GM23338 (cell line): ENCODE data around the gene ASPSCR1. TPM values are rescaled to one million over a fixed set of nuclear protein-coding genes. Genes with fewer than 3 reads are reported as not detected.

Source experiments
- ATAC-seq: fragments of 200-7000 bp; cut with Tn5 transposase; 3 replicates; pipeline ENCODE4 v1.9.1; 2020
- DNase-seq: peaks from one replicate; pipeline ENCODE4 v3.0.0-alpha.2; 2015; ENCODE audit warnings: low spot score
- H2AFZ ChIP-seq: fragments of 200-600 bp; sonication (generic); 2 replicates; pipeline ENCODE4 v1.8.0; 2016; ENCODE audit warnings: antibody characterized with exemption, mild to moderate bottlenecking, moderate library complexity
- H3F3A ChIP-seq: fragments of 200-600 bp; sonication (generic); replicated peaks from 2 replicates; pipeline ENCODE4 v1.8.0; 2017; ENCODE audit warnings: antibody characterized with exemption, mixed run types, low read depth
- H3K27ac ChIP-seq: fragments of 200-600 bp; sonication (generic); 2 replicates; pipeline ENCODE4 v1.6.1; 2016; ENCODE audit warnings: low read depth
- H3K27me3 ChIP-seq: fragments of 200-600 bp; sonication (generic); 2 replicates; pipeline ENCODE4 v1.8.0; 2016; ENCODE audit warnings: mild to moderate bottlenecking, mixed run types, moderate library complexity; ENCODE audit not compliant: insufficient read depth
- H3K36me3 ChIP-seq: fragments of 200-600 bp; sonication (generic); 2 replicates; pipeline ENCODE4 v1.8.0; 2016; ENCODE audit warnings: mild to moderate bottlenecking; ENCODE audit not compliant: insufficient read depth
- H3K4me1 ChIP-seq: fragments of 200-600 bp; sonication (generic); 2 replicates; pipeline ENCODE4 v1.8.0; 2016; ENCODE audit warnings: mild to moderate bottlenecking, moderate library complexity; ENCODE audit not compliant: insufficient read depth
- H3K4me2 ChIP-seq: fragments of 200-600 bp; sonication (generic); 2 replicates; pipeline ENCODE4 v1.7.1; 2017; ENCODE audit warnings: mixed run types
- H3K4me3 ChIP-seq: fragments of 200-600 bp; sonication (generic); 2 replicates; pipeline ENCODE4 v1.6.1; 2016; ENCODE audit warnings: mixed run types
- H3K79me2 ChIP-seq: fragments of 200-600 bp; sonication (generic); replicated peaks from 2 replicates; pipeline ENCODE4 v1.8.0; 2017; ENCODE audit warnings: mild to moderate bottlenecking; ENCODE audit not compliant: insufficient read depth
- H3K9me2 ChIP-seq: fragments of 200-600 bp; sonication (generic); 2 replicates; pipeline ENCODE4 v1.8.0; 2017; ENCODE audit not compliant: insufficient read depth
- H4K20me1 ChIP-seq: fragments of 200-600 bp; sonication (generic); replicated peaks from 2 replicates; pipeline ENCODE4 v1.8.0; 2017; ENCODE audit warnings: mild to moderate bottlenecking; ENCODE audit not compliant: insufficient read depth
- H3K27ac Mint-ChIP-seq: 2 replicates; pipeline ENCODE4 v1.8.0; 2020; ENCODE audit warnings: inconsistent platforms, mild to moderate bottlenecking, moderate library complexity, mixed read lengths
- H3K27me3 Mint-ChIP-seq: 3 replicates; pipeline ENCODE4 v1.8.0; 2022; ENCODE audit warnings: low read depth, mild to moderate bottlenecking, moderate library complexity, mixed read lengths, inconsistent platforms; ENCODE audit not compliant: insufficient read depth, poor library complexity
- H3K36me3 Mint-ChIP-seq: 3 replicates; pipeline ENCODE4 v1.8.0; 2021; ENCODE audit warnings: low read depth, mild to moderate bottlenecking, inconsistent platforms, moderate library complexity, mixed read lengths
- H3K4me1 Mint-ChIP-seq: 3 replicates; pipeline ENCODE4 v1.8.0; 2020; ENCODE audit warnings: mild to moderate bottlenecking, inconsistent platforms, mixed read lengths
- H3K4me3 Mint-ChIP-seq: 3 replicates; pipeline ENCODE4 v1.8.0; 2021; ENCODE audit warnings: moderate library complexity, mild to moderate bottlenecking, inconsistent platforms, mixed read lengths
- H3K9me3 Mint-ChIP-seq: 3 replicates; pipeline ENCODE4 v1.8.0; 2020; ENCODE audit warnings: moderate library complexity, mild to moderate bottlenecking, inconsistent platforms, mixed read lengths
- ETS1 ChIP-seq: IDR thresholded peaks from 2 replicates; pipeline ENCODE4 v1.6.1; 2016; ENCODE audit warnings: antibody characterized with exemption
- JUNB ChIP-seq: IDR thresholded peaks from one replicate; pipeline ENCODE4 v1.6.1; 2016; ENCODE audit warnings: antibody characterized with exemption; ENCODE audit not compliant: unreplicated experiment
- NANOG ChIP-seq: IDR thresholded peaks from 2 replicates; pipeline ENCODE4 v1.6.1; 2016; ENCODE audit warnings: antibody characterized with exemption, borderline replicate concordance
- POLR2AphosphoS5 ChIP-seq: IDR thresholded peaks from 2 replicates; pipeline ENCODE4 v1.6.1; 2016; ENCODE audit warnings: antibody characterized with exemption, low read depth
- STAT1 ChIP-seq: IDR thresholded peaks from one replicate; pipeline ENCODE4 v1.6.1; 2016; ENCODE audit warnings: antibody characterized with exemption; ENCODE audit not compliant: unreplicated experiment
- ZNF331 ChIP-seq: fragments of 250-450 bp; sonication (Bioruptor Pico); IDR thresholded peaks from 2 replicates; pipeline ENCODE4 v1.5.0; 2020; ENCODE audit warnings: low read depth, mild to moderate bottlenecking, moderate library complexity
- ZNF462 ChIP-seq: fragments of 250-450 bp; sonication (Bioruptor Pico); IDR thresholded peaks from 2 replicates; pipeline ENCODE4 v1.5.0; 2020; ENCODE audit warnings: mild to moderate bottlenecking, moderate library complexity
- polyA plus RNA-seq: library from polyadenylated mRNA; unstranded; fragments of >200 nt; fragmentation: Nextera tagmentation; extraction: Ambion mirVana; gene quantifications from 2 replicates; pipeline ENCODE4 v1.2.1, GENCODE V29; 2016
- total RNA-seq: library from RNA; depleted of rRNA; stranded (reverse); fragments of >200 nt; shearing (Covaris generic); gene quantifications from 2 replicates; pipeline ENCODE4 v1.2.3, GENCODE V29; 2014

ASPSCR1 gene
- total and polyA plus RNA-seq, 2 experiments from 2014 or later: 44.2 to 46.9 TPM

GRCh38 chr17:81950501-81950900 lies 26.9 kb upstream of the ASPSCR1 start (continued):
- no peak for TF ChIP-seq ZNF462 (CRISPR knock-in tag)

- no peak overlapping the region for H3K27ac Mint-ChIP-seq
- peaks cover 14% of the 10 kb centered on the region for H3K27me3 Mint-ChIP-seq
- H3K4me3 Mint-ChIP-seq: no peak overlapping the region
- H3K9me2 ChIP-seq: no peaks in the 10 kb centered on the region
- H3K27ac ChIP-seq: no peak overlapping the region
- no peaks in the 10 kb centered on the region; the same call in 1 of the 2 replicates for H4K20me1 ChIP-seq
- no peak for ATAC-seq
- H3K4me3 ChIP-seq: no peak overlapping the region
- H3K4me2 ChIP-seq: no peak overlapping the region
- no peak overlapping the region for H2AFZ ChIP-seq
- H3K4me1 Mint-ChIP-seq: peaks cover 2% of the 10 kb centered on the region; the same call in 2 of the 3 replicates
- H3F3A ChIP-seq: no peaks in the 10 kb centered on the region
- no peaks in the 10 kb centered on the region for H3K36me3 ChIP-seq
- no peaks in the 10 kb centered on the region for H3K79me2 ChIP-seq
- H3K4me1 ChIP-seq: no peaks in the 10 kb centered on the region
- no peaks in the 10 kb centered on the region; the same call in 2 of the 3 replicates for H3K9me3 Mint-ChIP-seq
- no peaks in the 10 kb centered on the region for H3K36me3 Mint-ChIP-seq
- H3K27me3 ChIP-seq: peaks cover 4% of the 10 kb centered on the region; the same call in 1 of the 2 replicates
- no peak for DNase-seq
- TF ChIP-seq NANOG: no peak
- no peak for TF ChIP-seq POLR2AphosphoS5
- no peak for TF ChIP-seq JUNB
- TF ChIP-seq ZNF462 (CRISPR knock-in tag): no peak
- TF ChIP-seq ZNF331 (CRISPR knock-in tag): no peak
- TF ChIP-seq ETS1: no peak
- no peak for TF ChIP-seq STAT1
Observed at GRCh38 chr17:81951785-81952684, 25.4 kb upstream of the ASPSCR1 start.
